K562 (cell line): ENCODE results near the gene SMIM35. TPM values are rescaled to one million over a fixed set of nuclear protein-coding genes. Genes with fewer than 3 reads are reported as not detected.

Experiments used
- ETV5 ChIP-seq: sonication (generic); formaldehyde crosslinking; IDR thresholded peaks from 2 replicates; pipeline ENCODE4 v1.4.0; 2020; ENCODE audit warnings: low read depth, mild to moderate bottlenecking, missing genetic modification reagents
- LARP7 ChIP-seq: fragments of 450-650 bp; IDR thresholded peaks from 2 replicates; pipeline ENCODE4 v1.6.1; 2016
- MXI1 ChIP-seq: IDR thresholded peaks from 2 replicates; pipeline ENCODE4 v1.6.1; 2011; ENCODE audit warnings: low read depth, mild to moderate bottlenecking, improper control_type of control experiment, low read length
- NELFE ChIP-seq: IDR thresholded peaks from 2 replicates; pipeline ENCODE4 v1.6.1; 2011; ENCODE audit warnings: mild to moderate bottlenecking; ENCODE audit not compliant: insufficient read depth, insufficient read length
- PHF21A ChIP-seq: fragments of 450-650 bp; IDR thresholded peaks from 2 replicates; pipeline ENCODE4 v1.6.1; 2017; ENCODE audit warnings: low read depth, borderline replicate concordance
- PURB ChIP-seq: sonication (generic); formaldehyde crosslinking; IDR thresholded peaks from 2 replicates; pipeline ENCODE4 v1.9.0; 2021; ENCODE audit warnings: low read depth, mild to moderate bottlenecking, missing genetic modification reagents
- RB1 ChIP-seq: fragments of 450-650 bp; IDR thresholded peaks from 2 replicates; pipeline ENCODE4 v1.6.1; 2017; ENCODE audit warnings: low read depth, mild to moderate bottlenecking
- RBM25 ChIP-seq: fragments of 200-400 bp; formaldehyde crosslinking; IDR thresholded peaks from 2 replicates; pipeline ENCODE4 v1.6.1; 2018; ENCODE audit warnings: low read length, low read depth, moderate library complexity; ENCODE audit not compliant: severe bottlenecking
- RBM39 ChIP-seq: fragments of 200-400 bp; formaldehyde crosslinking; optimal IDR thresholded peaks from 2 replicates; pipeline ENCODE3; 2018; ENCODE audit warnings: low read depth, low read length
- RHOXF2B ChIP-seq: fragments of 250-450 bp; sonication (Bioruptor Pico); conservative IDR thresholded peaks from 2 replicates; pipeline ENCODE4 v1.5.1; 2021
- polyA plus RNA-seq, 8 experiments: library from polyadenylated mRNA; depleted of rRNA in 4 of 8; stranded (reverse) in 5 of 8; unstranded in 3 of 8; fragments of >200 nt; fragmentation: Nextera tagmentation in 2 of 8; fragmentation: Illumina TruSeq in 1 of 8; extraction: Ambion mirVana in 2 of 8; extraction: Trizol in 1 of 8; gene quantifications; 2 replicates each; pipeline versions ENCODE4 v1.2.1 to v1.2.3, GENCODE V29; 2011 to 2014; ENCODE audit warnings: inconsistent platforms in 1 of 8, missing spikeins in 1 of 8
- total RNA-seq, 7 experiments: library from RNA; depleted of rRNA in 6 of 7; stranded (reverse); fragments of >200 nt in 6 of 7; fragmentation: Illumina TruSeq in 2 of 7; extraction: Trizol in 2 of 7; gene quantifications; 2 replicates each; pipeline versions ENCODE4 v1.2.1 to v1.2.3, GENCODE V29; 2011 to 2021; ENCODE audit warnings: low replicate concordance in 1 of 7
- TF ChIP-seq, protein P1 (sequence below): fragments of 250-450 bp; sonication (Bioruptor Pico); IDR thresholded peaks from 2 replicates; pipeline ENCODE4 v1.5.0; 2020; ENCODE audit warnings: mild to moderate bottlenecking, borderline replicate concordance
- TF ChIP-seq, protein P2 (sequence below): fragments of 450-650 bp; IDR thresholded peaks from 2 replicates; pipeline ENCODE4 v1.6.1; 2016; ENCODE audit warnings: antibody characterized with exemption
- TF ChIP-seq, protein P3 (sequence below): sonication (generic); formaldehyde crosslinking; IDR thresholded peaks from 2 replicates; pipeline ENCODE4 v1.8.0; 2022; ENCODE audit warnings: mild to moderate bottlenecking, missing genetic modification reagents
- TF ChIP-seq, protein P4 (sequence below): fragments of 450-650 bp; IDR thresholded peaks from 2 replicates; pipeline ENCODE4 v1.6.1; 2016
- TF ChIP-seq, protein P5 (sequence below): IDR thresholded peaks from 2 replicates; pipeline ENCODE4 v1.6.1; 2012; ENCODE audit warnings: low read depth, low read length, improper control_type of control experiment, borderline replicate concordance

SMIM35 gene
- total and polyA plus RNA-seq, 9 of the 15 experiments (the other 6 are each of a cell fraction or from before 2014, with no cell fraction given): 0.03 TPM; not detected in 7

DNA sequence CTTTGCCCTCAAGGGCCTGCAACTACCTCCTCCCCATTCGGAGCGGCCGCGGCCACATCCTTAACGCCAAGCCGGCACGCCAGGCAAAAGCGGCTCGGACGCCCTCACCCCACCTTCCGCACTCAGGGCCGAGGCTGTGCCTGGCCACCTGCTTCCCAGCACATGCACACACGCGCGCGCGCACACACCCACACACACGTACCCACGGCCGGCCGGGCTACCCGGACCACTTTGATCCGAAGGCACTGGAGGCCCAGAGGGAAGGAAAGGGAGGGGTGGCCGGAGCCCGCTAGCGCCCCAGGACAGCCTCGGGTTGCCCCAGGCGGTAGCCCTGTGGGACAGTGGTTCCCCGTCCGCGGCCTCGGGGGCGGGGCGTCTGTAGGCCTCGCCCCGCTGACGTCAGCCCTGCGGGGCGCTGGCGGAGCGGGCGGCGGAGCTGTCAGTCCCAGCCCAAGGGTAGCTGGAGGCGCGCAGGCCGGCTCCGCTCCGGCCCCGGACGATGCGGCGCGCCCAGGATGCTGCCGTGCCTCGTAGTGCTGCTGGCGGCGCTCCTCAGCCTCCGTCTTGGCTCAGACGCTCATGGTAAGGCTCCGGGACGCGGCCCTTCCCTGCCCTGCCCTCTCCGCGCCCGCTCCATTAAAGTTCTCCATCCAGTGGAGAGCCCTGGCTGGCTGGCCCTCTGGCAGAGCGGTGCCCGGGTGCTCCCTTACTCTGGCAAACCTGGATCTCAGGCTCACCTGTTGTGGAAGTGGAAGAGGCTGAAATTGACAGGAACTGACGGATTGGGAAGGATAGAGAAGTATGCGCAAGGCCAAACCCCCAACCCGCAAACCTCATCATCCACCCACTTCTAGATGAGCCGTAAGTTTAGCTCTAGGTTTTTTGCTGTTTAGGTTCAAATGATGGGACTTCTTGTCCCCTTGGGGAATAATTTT is 100.5 kb downstream of the SMIM35 start, which contains the start of gene IL10RA (continued):
- TF ChIP-seq, protein P1, sequence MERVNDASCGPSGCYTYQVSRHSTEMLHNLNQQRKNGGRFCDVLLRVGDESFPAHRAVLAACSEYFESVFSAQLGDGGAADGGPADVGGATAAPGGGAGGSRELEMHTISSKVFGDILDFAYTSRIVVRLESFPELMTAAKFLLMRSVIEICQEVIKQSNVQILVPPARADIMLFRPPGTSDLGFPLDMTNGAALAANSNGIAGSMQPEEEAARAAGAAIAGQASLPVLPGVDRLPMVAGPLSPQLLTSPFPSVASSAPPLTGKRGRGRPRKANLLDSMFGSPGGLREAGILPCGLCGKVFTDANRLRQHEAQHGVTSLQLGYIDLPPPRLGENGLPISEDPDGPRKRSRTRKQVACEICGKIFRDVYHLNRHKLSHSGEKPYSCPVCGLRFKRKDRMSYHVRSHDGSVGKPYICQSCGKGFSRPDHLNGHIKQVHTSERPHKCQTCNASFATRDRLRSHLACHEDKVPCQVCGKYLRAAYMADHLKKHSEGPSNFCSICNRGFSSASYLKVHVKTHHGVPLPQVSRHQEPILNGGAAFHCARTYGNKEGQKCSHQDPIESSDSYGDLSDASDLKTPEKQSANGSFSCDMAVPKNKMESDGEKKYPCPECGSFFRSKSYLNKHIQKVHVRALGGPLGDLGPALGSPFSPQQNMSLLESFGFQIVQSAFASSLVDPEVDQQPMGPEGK (CRISPR knock-in tag): no peak
- TF ChIP-seq, protein P2, sequence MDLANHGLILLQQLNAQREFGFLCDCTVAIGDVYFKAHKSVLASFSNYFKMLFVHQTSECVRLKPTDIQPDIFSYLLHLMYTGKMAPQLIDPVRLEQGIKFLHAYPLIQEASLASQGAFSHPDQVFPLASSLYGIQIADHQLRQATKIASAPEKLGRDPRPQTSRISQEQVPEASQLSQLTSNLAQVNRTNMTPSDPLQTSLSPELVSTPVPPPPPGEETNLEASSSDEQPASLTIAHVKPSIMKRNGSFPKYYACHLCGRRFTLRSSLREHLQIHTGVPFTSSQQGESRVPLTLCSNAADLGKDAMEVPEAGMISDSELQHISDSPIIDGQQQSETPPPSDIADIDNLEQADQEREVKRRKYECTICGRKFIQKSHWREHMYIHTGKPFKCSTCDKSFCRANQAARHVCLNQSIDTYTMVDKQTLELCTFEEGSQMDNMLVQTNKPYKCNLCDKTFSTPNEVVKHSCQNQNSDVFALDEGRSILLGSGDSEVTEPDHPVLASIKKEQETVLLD: peak; percentile 84
- TF ChIP-seq, protein P3, sequence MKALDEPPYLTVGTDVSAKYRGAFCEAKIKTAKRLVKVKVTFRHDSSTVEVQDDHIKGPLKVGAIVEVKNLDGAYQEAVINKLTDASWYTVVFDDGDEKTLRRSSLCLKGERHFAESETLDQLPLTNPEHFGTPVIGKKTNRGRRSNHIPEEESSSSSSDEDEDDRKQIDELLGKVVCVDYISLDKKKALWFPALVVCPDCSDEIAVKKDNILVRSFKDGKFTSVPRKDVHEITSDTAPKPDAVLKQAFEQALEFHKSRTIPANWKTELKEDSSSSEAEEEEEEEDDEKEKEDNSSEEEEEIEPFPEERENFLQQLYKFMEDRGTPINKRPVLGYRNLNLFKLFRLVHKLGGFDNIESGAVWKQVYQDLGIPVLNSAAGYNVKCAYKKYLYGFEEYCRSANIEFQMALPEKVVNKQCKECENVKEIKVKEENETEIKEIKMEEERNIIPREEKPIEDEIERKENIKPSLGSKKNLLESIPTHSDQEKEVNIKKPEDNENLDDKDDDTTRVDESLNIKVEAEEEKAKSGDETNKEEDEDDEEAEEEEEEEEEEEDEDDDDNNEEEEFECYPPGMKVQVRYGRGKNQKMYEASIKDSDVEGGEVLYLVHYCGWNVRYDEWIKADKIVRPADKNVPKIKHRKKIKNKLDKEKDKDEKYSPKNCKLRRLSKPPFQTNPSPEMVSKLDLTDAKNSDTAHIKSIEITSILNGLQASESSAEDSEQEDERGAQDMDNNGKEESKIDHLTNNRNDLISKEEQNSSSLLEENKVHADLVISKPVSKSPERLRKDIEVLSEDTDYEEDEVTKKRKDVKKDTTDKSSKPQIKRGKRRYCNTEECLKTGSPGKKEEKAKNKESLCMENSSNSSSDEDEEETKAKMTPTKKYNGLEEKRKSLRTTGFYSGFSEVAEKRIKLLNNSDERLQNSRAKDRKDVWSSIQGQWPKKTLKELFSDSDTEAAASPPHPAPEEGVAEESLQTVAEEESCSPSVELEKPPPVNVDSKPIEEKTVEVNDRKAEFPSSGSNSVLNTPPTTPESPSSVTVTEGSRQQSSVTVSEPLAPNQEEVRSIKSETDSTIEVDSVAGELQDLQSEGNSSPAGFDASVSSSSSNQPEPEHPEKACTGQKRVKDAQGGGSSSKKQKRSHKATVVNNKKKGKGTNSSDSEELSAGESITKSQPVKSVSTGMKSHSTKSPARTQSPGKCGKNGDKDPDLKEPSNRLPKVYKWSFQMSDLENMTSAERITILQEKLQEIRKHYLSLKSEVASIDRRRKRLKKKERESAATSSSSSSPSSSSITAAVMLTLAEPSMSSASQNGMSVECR (CRISPR knock-in tag): peak; percentile 64; the same call in 1 of the 2 replicates
- TF ChIP-seq RHOXF2B (CRISPR knock-in tag) (no peak), PURB (CRISPR knock-in tag) (no peak), NELFE (no peak), PHF21A (peak; percentile 95), RBM39 (no peak), LARP7 (no peak), RBM25 (peak; percentile 86), MXI1 (no peak), RB1 (peak; percentile 55), ETV5 (CRISPR knock-in tag) (no peak)
- TF ChIP-seq, protein P4, sequence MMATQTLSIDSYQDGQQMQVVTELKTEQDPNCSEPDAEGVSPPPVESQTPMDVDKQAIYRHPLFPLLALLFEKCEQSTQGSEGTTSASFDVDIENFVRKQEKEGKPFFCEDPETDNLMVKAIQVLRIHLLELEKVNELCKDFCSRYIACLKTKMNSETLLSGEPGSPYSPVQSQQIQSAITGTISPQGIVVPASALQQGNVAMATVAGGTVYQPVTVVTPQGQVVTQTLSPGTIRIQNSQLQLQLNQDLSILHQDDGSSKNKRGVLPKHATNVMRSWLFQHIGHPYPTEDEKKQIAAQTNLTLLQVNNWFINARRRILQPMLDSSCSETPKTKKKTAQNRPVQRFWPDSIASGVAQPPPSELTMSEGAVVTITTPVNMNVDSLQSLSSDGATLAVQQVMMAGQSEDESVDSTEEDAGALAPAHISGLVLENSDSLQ: peak; percentile 96
- TF ChIP-seq, protein P5, sequence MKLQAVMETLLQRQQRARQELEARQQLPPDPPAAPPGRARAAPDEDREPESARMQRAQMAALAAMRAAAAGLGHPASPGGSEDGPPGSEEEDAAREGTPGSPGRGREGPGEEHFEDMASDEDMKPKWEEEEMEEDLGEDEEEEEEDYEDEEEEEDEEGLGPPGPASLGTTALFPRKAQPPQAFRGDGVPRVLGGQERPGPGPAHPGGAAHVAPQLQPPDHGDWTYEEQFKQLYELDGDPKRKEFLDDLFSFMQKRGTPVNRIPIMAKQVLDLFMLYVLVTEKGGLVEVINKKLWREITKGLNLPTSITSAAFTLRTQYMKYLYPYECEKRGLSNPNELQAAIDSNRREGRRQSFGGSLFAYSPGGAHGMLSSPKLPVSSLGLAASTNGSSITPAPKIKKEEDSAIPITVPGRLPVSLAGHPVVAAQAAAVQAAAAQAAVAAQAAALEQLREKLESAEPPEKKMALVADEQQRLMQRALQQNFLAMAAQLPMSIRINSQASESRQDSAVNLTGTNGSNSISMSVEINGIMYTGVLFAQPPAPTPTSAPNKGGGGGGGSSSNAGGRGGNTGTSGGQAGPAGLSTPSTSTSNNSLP: no peak
